Astrocyte of the spinal cord (primary cell): ENCODE results near the gene HMX1.

Experiments
- DNase-seq: peaks from one replicate; pipeline ENCODE4 v3.0.0; 2011; ENCODE audit warnings: low read depth, low spot score
- H3K4me3 ChIP-seq: 2 replicates; pipeline ENCODE4 v1.5.1; 2011; ENCODE audit warnings: low read depth, mild to moderate bottlenecking, low read length, moderate library complexity
- in situ Hi-C: cut with HindIII; loops from 2 replicates; pipeline ENCODE4 v1.10.0; 2017; ENCODE audit warnings: low sequenced_read_pairs
- TF ChIP-seq, protein P1 (sequence below): IDR thresholded peaks from 2 replicates; pipeline ENCODE4 v1.5.1; 2012; ENCODE audit warnings: low read depth, mild to moderate bottlenecking, low read length, inconsistent platforms

The HMX1 gene

DNA sequence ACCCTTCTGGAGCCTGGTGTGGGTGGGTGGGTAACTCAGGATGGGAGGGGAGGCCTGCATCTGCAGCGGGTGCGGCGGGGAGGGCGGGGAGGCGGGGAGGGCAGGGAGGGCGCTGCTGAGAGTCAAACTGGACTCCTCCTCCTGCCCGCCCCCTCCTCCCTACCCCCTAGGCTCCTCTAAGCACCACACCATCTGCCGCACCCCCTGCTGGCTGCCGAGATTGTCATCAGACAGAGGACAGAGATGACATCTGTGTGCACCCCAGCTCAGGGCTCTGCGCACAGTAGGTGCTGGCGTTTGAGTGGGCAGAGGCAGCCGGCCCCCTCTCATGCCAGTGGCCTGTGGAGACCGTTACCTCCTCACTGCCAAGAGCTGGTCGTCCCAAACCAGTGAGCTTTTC lies 10.6 kb upstream of the HMX1 start:
- TF ChIP-seq, protein P1, sequence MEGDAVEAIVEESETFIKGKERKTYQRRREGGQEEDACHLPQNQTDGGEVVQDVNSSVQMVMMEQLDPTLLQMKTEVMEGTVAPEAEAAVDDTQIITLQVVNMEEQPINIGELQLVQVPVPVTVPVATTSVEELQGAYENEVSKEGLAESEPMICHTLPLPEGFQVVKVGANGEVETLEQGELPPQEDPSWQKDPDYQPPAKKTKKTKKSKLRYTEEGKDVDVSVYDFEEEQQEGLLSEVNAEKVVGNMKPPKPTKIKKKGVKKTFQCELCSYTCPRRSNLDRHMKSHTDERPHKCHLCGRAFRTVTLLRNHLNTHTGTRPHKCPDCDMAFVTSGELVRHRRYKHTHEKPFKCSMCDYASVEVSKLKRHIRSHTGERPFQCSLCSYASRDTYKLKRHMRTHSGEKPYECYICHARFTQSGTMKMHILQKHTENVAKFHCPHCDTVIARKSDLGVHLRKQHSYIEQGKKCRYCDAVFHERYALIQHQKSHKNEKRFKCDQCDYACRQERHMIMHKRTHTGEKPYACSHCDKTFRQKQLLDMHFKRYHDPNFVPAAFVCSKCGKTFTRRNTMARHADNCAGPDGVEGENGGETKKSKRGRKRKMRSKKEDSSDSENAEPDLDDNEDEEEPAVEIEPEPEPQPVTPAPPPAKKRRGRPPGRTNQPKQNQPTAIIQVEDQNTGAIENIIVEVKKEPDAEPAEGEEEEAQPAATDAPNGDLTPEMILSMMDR = no peak
- DNase-seq = no peak
- in situ Hi-C loops = no loop called here
- no peak overlapping the region for H3K4me3 ChIP-seq

- in situ Hi-C loops = no loop called here
- H3K4me3 ChIP-seq = no peak overlapping the region
- no peak for DNase-seq
- TF ChIP-seq, protein P1 = no peak
Observed at GRCh38 chr4:8880851-8881250, 9.2 kb upstream of the HMX1 start.

- no peak overlapping the region for H3K4me3 ChIP-seq
- DNase-seq = no peak
- TF ChIP-seq, protein P1 = no peak
- in situ Hi-C loops = no loop called here
Observed at GRCh38 chr4:8879574-8879973, 7.9 kb upstream of the HMX1 start.

DNA sequence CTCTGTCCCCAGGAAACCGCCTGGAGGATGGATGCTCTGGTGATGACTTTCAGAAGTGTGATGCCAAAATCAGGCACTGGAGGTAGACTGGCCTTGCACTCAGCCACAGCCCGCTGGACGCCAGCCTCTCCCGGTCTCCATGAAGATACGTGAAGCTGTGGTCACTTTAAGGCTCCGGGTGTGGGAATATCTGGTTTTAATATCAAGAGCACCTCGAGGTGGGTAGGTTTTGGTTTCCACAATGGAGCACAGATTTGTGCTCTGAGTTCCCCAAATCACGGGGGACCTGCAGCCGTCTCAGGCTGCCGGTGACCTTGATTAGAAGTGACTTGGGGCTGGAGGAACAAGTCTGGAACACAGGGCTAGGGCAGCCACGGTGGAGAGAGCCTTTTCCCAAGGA lies 6.8 kb upstream of the HMX1 start:
- TF ChIP-seq, protein P1 = no peak
- DNase-seq = no peak
- H3K4me3 ChIP-seq = no peak overlapping the region
- in situ Hi-C loops = no loop called here

GRCh38 chr4:8877780-8878040 lies 6.1 kb upstream of the HMX1 start:
- in situ Hi-C loops = no loop called here
- H3K4me3 ChIP-seq = no peak overlapping the region
- DNase-seq = no peak
- TF ChIP-seq, protein P1 = no peak

- TF ChIP-seq, protein P1 = no peak
- in situ Hi-C loops = no loop called here
- DNase-seq = no peak
- H3K4me3 ChIP-seq = no peak overlapping the region
Observed at GRCh38 chr4:8876982-8877779, 5.5 kb upstream of the HMX1 start.
